ENCODE measurements around the gene PHPT1. TPM values are rescaled to one million over a fixed set of nuclear protein-coding genes. Genes with fewer than 3 reads are reported as not detected.

Gene PHPT1
- total and polyA plus RNA-seq, 11 donors, result 225 to 717 (median 266) TPM

DNA sequence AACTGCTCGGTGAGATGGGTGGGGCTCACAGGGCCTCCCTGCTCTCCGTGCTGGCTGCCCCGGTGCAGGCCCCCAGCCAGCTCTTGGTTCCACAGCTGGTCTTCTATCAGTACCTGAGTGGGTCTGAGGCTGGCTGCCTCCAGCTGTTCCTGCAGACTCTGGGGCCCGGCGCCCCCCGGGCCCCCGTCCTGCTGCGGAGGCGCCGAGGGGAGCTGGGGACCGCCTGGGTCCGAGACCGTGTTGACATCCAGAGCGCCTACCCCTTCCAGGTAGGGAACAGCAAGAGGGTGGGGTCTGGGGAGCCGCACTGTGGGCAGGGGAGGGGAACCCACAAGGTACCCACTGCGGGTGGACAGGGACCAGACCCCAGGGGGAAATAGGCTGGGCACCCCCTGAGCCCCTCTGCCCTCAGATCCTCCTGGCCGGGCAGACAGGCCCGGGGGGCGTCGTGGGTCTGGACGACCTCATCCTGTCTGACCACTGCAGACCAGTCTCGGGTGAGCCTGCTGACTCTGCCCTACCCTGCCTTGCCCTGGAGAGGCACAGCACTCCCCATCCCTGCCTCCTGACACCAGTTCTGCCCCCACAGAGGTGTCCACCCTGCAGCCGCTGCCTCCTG lies 5.7 kb downstream of the PHPT1 start:
- 80 to 91% (median 88%) methylated on average over 9 to 23 of the region's 23 CpGs for WGBS, 4 donors
- H3K9me3 ChIP-seq, result no peaks in the 10 kb centered on the region
- H3K4me3 ChIP-seq, result no peak overlapping the region
- ATAC-seq (no peak), DNase-seq (peak in 2 of 5 donors; percentile 9 to 23)
- H3K27me3 ChIP-seq, result no peaks in the 10 kb centered on the region
- H3K4me1 ChIP-seq, result peaks cover 4 to 43% (median 24%) of the 10 kb centered on the region in 12 donors
- peaks cover 0 to 18% (median 9%) of the 10 kb centered on the region in 9 donors for H3K36me3 ChIP-seq
- no peak overlapping the region for H3K27ac ChIP-seq
- intact Hi-C loops (cut with DNase I), result loop anchor here in 3 of 10 donors (5.0 kb wide), 2 partner anchors 72 to 87 kb away; partner anchors contain the start of gene FBXW5 (in 2 of the 3)
- no peak for TF ChIP-seq POLR2A (IDR thresholded peaks at IDR 0.05)
- TF ChIP-seq, protein P1, sequence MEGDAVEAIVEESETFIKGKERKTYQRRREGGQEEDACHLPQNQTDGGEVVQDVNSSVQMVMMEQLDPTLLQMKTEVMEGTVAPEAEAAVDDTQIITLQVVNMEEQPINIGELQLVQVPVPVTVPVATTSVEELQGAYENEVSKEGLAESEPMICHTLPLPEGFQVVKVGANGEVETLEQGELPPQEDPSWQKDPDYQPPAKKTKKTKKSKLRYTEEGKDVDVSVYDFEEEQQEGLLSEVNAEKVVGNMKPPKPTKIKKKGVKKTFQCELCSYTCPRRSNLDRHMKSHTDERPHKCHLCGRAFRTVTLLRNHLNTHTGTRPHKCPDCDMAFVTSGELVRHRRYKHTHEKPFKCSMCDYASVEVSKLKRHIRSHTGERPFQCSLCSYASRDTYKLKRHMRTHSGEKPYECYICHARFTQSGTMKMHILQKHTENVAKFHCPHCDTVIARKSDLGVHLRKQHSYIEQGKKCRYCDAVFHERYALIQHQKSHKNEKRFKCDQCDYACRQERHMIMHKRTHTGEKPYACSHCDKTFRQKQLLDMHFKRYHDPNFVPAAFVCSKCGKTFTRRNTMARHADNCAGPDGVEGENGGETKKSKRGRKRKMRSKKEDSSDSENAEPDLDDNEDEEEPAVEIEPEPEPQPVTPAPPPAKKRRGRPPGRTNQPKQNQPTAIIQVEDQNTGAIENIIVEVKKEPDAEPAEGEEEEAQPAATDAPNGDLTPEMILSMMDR (IDR thresholded peaks at IDR 0.05), result no peak

DNA sequence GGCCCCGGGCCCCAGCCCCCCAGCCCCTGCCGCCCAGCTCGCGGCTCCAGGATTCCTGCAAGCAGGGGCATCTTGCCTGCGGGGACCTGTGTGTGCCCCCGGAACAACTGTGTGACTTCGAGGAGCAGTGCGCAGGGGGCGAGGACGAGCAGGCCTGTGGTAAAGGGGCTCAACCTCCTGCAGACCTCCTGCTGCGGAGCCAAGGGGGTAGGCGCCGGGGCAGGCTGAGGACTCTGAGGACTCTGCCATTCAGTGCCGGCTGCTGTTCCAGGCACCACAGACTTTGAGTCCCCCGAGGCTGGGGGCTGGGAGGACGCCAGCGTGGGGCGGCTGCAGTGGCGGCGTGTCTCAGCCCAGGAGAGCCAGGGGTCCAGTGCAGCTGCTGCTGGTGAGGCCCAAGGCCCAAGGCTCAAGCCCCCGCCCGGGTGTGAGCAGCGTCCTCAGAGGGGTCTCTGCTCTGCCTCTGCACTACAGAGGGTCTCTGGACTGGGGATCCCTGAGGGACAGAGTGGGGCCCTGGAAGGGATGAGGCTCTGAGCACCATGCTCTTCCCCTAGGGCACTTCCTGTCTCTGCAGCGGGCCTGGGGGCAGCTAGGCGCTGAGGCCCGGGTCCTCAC lies 6.4 kb downstream of the PHPT1 start:
- DNase-seq, result peak in 3 of 5 donors; percentile 5 to 29 (median 27)

DNA sequence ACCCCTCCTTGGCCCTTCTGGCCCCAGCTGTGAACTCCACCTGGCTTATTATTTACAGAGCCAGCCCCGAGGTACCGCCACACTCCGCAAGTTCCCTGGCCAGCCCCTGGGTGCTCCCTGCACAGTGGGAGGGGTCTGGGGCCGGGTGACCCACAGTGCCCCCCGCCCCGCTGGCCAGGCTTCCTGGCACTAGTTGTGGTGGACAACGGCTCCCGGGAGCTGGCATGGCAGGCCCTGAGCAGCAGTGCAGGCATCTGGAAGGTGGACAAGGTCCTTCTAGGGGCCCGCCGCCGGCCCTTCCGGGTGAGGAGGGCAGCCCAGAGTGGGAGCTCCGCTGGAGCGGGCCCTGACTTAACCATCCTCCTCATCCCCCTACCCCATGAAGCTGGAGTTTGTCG lies 6.9 kb downstream of the PHPT1 start:
- ATAC-seq (no peak), DNase-seq (peak in 2 of 5 donors; percentile 21 to 24)
- intact Hi-C loops (cut with DNase I), result no loop called here
- no peak overlapping the region for H3K27ac ChIP-seq
- no peak overlapping the region for H3K4me3 ChIP-seq
- 75 to 89% (median 80%) methylated on average over 6 to 15 of the region's 15 CpGs for WGBS, 4 donors
- peaks cover 0 to 32% (median 12%) of the 10 kb centered on the region in 12 donors for H3K4me1 ChIP-seq
- TF ChIP-seq POLR2A (IDR thresholded peaks at IDR 0.05), result no peak
- TF ChIP-seq, protein P1 (IDR thresholded peaks at IDR 0.05), result no peak
- H3K27me3 ChIP-seq, result no peaks in the 10 kb centered on the region
- H3K9me3 ChIP-seq, result no peaks in the 10 kb centered on the region
- H3K36me3 ChIP-seq, result peaks cover 0 to 20% (median 9%) of the 10 kb centered on the region in 9 donors

More for the DNA sequence above, 6.4 kb downstream of the PHPT1 start:
- intact Hi-C loops (cut with DNase I), result no loop called here
- 80 to 84% (median 81%) methylated on average over 5 to 26 of the region's 26 CpGs for WGBS, 4 donors
- TF ChIP-seq POLR2A (IDR thresholded peaks at IDR 0.05), result no peak
- TF ChIP-seq, protein P1 (IDR thresholded peaks at IDR 0.05), result no peak
- peaks cover 0 to 37% (median 17%) of the 10 kb centered on the region in 12 donors for H3K4me1 ChIP-seq
- H3K36me3 ChIP-seq, result peaks cover 0 to 19% (median 9%) of the 10 kb centered on the region in 9 donors
- no peaks in the 10 kb centered on the region for H3K9me3 ChIP-seq
- H3K4me3 ChIP-seq, result no peak overlapping the region
- H3K27me3 ChIP-seq, result no peaks in the 10 kb centered on the region
- ATAC-seq, result no peak
- H3K27ac ChIP-seq, result no peak overlapping the region

DNA sequence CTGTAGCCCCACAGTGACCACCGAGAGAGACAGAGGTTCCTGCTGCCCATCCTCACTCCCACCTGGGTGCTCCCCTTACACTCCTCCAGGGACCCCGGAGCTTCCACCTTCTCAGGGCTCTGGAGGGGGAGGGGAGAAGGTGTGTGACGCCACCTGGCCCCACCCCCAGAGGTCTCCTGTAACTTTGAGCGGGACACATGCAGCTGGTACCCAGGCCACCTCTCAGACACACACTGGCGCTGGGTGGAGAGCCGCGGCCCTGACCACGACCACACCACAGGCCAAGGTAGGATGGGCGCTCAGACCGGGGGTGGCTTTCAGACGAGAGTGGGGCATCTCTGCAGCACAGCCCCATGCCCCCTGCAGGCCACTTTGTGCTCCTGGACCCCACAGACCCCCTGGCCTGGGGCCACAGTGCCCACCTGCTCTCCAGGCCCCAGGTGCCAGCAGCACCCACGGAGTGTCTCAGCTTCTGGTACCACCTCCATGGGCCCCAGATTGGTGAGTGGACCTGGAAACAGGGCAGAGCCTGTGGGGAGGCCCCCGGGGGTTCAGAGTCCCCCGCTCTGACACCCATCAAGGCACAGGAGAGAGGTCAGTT lies 7.4 kb downstream of the PHPT1 start:
- H3K9me3 ChIP-seq, result no peaks in the 10 kb centered on the region
- H3K27me3 ChIP-seq, result no peaks in the 10 kb centered on the region
- no peak overlapping the region for H3K27ac ChIP-seq
- H3K4me1 ChIP-seq, result peaks cover 0 to 27% (median 9%) of the 10 kb centered on the region in 12 donors
- H3K4me3 ChIP-seq, result no peak overlapping the region
- ATAC-seq, result no peak
- intact Hi-C loops (cut with DNase I), result no loop called here
- H3K36me3 ChIP-seq, result peaks cover 0 to 20% (median 11%) of the 10 kb centered on the region in 9 donors
- peak in 2 of 5 donors; percentile 10 to 17 for DNase-seq
- TF ChIP-seq, protein P1 (IDR thresholded peaks at IDR 0.05), result no peak
- no peak for TF ChIP-seq POLR2A (IDR thresholded peaks at IDR 0.05)
- WGBS, 4 donors, result 82 to 90% (median 87%) methylated on average over 11 to 14 of the region's 14 CpGs
